Transverse colon (tissue), 4 donors: ENCODE measurements around the gene CELA3B. TPM values are rescaled to one million over a fixed set of nuclear protein-coding genes. Genes with fewer than 3 reads are reported as not detected.

Experiments used
- DNase-seq: peaks from one replicate; pipeline ENCODE4 v3.0.0-alpha.2; 2019
- H3K27ac ChIP-seq, 4 donors: fragments of 200-600 bp; sonication (generic); 2 replicates each; pipeline ENCODE4 v1.5.1; 2016 to 2018; ENCODE audit warnings: inconsistent platforms in 4 of 4
- H3K27me3 ChIP-seq: fragments of 200-600 bp; sonication (generic); 2 replicates; pipeline ENCODE4 v1.5.1; 2017; ENCODE audit warnings: inconsistent platforms
- H3K36me3 ChIP-seq, 4 donors: fragments of 200-600 bp; sonication (generic); 2 replicates each; pipeline ENCODE4 v1.5.1; 2017 to 2019; ENCODE audit warnings: inconsistent platforms in 4 of 4
- H3K4me1 ChIP-seq, 4 donors: fragments of 200-600 bp; sonication (generic); 2 replicates each; pipeline ENCODE4 v1.5.1; 2017 to 2020; ENCODE audit warnings: inconsistent platforms in 4 of 4
- H3K4me3 ChIP-seq, 4 donors: fragments of 200-600 bp; sonication (generic); 1 replicate in 1 of 4; 2 replicates in 3 of 4; pipeline versions ENCODE4 v1.5.1 to v1.6.1; 2017 to 2019; ENCODE audit warnings: inconsistent platforms in 4 of 4
- H3K9me3 ChIP-seq, 2 donors: fragments of 200-600 bp; sonication (generic); 2 replicates each; pipeline ENCODE4 v1.5.1; 2017 to 2019; ENCODE audit warnings: inconsistent platforms in 2 of 2
- CTCF ChIP-seq, 5 experiments: fragments of 200-600 bp in 3 of 5; fragments of 450-650 bp in 2 of 5; sonication (generic) in 3 of 5; IDR thresholded peaks; 1 replicate in 2 of 5; 2 replicates in 3 of 5; pipeline ENCODE4 v1.5.1; 2016 to 2017; ENCODE audit warnings: antibody characterized with exemption in 5 of 5, inconsistent platforms in 3 of 5, mild to moderate bottlenecking in 2 of 5, moderate library complexity in 1 of 5
- EP300 ChIP-seq: sonication (generic); formaldehyde crosslinking; IDR thresholded peaks from one replicate; pipeline ENCODE4 v1.6.1; 2017; ENCODE audit warnings: antibody characterized with exemption, low read depth
- POLR2A ChIP-seq: fragments of 450-650 bp; IDR thresholded peaks from one replicate; pipeline ENCODE4 v1.6.1; 2016; ENCODE audit warnings: antibody characterized with exemption, mild to moderate bottlenecking, moderate library complexity
- POLR2AphosphoS5 ChIP-seq, 3 donors: sonication (generic); formaldehyde crosslinking; IDR thresholded peaks; one replicate each; pipeline ENCODE4 v1.6.1; 2016; ENCODE audit warnings: antibody characterized with exemption in 3 of 3
- WGBS, 2 donors: methylation state at CpG; one replicate each; pipeline ENCODE4 v1.1.5; 2018; ENCODE audit warnings: low coverage in 1 of 2; 5-methylcytosine and 5-hydroxymethylcytosine counted together
- in situ Hi-C, 4 donors: fragments of 200-750 bp; cut with MboI; loops; one replicate each; pipeline versions ENCODE4 v1.15.0 to v1.15.1; 2017; ENCODE audit warnings: low sequenced_read_pairs in 3 of 4, low pct_ligation_motif_present in 1 of 4, low pct_unique_long_range_greater_than_20kb in 1 of 4
- intact Hi-C: fragments of 100-400 bp; cut with DNase I; formaldehyde crosslinking; loops from one replicate; pipeline ENCODE4 v1.15.1; 2023; ENCODE audit warnings: low total_unique reads
- total RNA-seq, 4 donors: library from RNA; depleted of rRNA; stranded (reverse); fragments of >200 nt; gene quantifications; one replicate each; pipeline ENCODE4 v1.1.0, GENCODE V29; 2016

The CELA3B gene
- total RNA-seq, 4 donors from 2014 or later, result not detected

DNA sequence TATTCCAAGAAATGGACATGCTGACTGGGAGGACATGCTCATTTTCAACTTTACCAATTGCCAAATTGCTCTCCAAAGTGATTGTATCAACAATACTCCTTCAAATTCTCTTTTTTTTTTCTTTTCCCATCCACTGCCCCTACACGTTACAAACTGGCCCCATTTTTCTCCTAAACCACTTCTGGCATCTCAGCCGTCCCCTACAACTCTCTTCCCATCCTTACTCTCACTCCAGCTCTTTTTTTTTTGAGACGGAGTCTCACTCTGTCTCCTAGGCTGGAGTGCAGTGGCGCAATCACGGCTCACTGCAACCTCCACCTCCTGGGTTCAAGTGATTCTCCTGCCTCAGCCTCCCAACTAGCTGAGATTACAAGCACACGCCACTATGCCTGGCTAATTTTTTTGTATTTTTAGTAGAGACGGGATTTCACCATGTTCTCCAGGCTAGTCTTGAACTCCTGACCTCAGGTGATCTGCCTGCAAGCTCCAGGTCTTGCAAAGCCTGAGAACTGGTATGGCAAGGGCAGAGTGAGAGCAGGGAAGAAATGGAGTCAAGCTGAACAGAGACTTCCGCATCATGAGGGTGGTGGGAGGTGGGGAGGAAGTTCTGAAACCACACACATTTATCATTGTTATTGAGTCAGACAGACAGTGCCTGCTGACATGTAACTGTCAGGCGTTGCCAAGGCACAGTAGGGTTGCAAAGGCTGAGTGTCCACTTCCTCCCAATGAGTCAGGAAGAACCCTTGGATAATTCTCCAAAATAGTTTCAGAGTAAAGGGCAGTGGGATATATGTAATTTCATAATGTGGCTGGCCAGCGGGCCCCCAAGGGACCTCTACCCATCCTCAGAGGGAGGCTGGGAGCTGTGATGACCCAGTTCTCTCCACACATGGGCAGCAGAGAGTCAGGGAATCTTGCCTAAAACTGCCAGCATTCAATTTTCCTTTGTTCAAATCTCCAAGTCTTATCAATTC lies 42.0 kb downstream of the CELA3B start:
- Histone ChIP-seq H3K36me3 (no peaks in the 10 kb centered on the region), H3K4me1 (peaks cover 0 to 4% (median under 1%) of the 10 kb centered on the region in 4 donors), H3K4me3 (no peak overlapping the region), H3K9me3 (no peaks in the 10 kb centered on the region), H3K27me3 (no peaks in the 10 kb centered on the region), H3K27ac (peak overlapping the region in 3 of 4 donors; percentile 20 to 65 (median 30))
- intact Hi-C loops (no loop called here), in situ Hi-C loops (no loop called here)
- TF ChIP-seq CTCF (IDR thresholded peaks at IDR 0.05) (no peak), POLR2AphosphoS5 (IDR thresholded peaks at IDR 0.05) (no peak), POLR2A (no peak), EP300 (no peak)
- 57 to 63% methylated on average over 7 to 10 of the region's 10 CpGs for WGBS, 2 donors
- peak; percentile 56 for DNase-seq

DNA sequence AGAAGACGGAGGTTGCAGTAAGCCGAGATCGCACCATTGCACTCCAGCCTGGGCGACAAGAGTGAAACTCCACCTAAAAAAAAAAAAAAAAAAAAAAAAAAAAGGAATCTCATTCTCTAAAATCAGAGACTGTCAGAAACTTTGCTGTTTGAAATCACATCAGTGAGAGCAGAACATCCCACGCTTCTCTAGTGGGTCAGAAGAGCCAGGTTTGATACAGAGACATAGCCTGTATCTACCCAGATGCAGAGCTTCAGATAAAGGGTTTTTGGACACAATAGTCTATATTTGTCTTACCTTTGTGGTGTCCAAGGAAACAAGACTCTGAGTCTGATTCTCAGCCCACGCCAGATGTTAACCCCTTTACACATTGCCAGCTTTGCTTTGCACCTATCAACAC lies 44.2 kb downstream of the CELA3B start:
- WGBS, 2 donors, result 83 to 93% methylated on average over 3 to 6 of the region's 6 CpGs
- Histone ChIP-seq H3K4me1 (peaks cover 0 to 14% (median 9%) of the 10 kb centered on the region in 4 donors), H3K36me3 (no peaks in the 10 kb centered on the region), H3K9me3 (no peaks in the 10 kb centered on the region), H3K4me3 (no peak overlapping the region), H3K27ac (no peak overlapping the region), H3K27me3 (no peaks in the 10 kb centered on the region)
- no peak for DNase-seq
- in situ Hi-C loops, result no loop called here
- intact Hi-C loops, result no loop called here
- no peak for TF ChIP-seq CTCF (IDR thresholded peaks at IDR 0.05)
- TF ChIP-seq POLR2A, result no peak
- no peak for TF ChIP-seq EP300
- no peak for TF ChIP-seq POLR2AphosphoS5 (IDR thresholded peaks at IDR 0.05)

GRCh38 chr1:22024485-22025367 lies 47.9 kb downstream of the CELA3B start:
- H3K36me3 ChIP-seq, result no peaks in the 10 kb centered on the region
- peaks cover 0 to 21% (median 14%) of the 10 kb centered on the region in 4 donors for H3K4me1 ChIP-seq
- H3K27me3 ChIP-seq, result no peaks in the 10 kb centered on the region
- in situ Hi-C loops, result no loop called here
- peak overlapping the region; percentile 1 to 98 (median 92) for H3K4me3 ChIP-seq
- peak; percentile 70 for DNase-seq
- H3K9me3 ChIP-seq, result no peaks in the 10 kb centered on the region
- TF ChIP-seq CTCF (IDR thresholded peaks at IDR 0.05) (peak in 1 of 5 experiments; percentile 9), POLR2AphosphoS5 (IDR thresholded peaks at IDR 0.05) (no peak)
- peak overlapping the region; percentile 98 to 100 (median 98) for H3K27ac ChIP-seq
- intact Hi-C loops, result no loop called here
- WGBS, 2 donors, result 2% methylated on average over 26 of the region's 33 CpGs; no CpG with 5 or more reads in 1 of the 2 donors
